ENCODE data around the gene PROX1.
"Not testable (repeated sequence)": the region's sequence is repeated elsewhere in the genome, so short reads cannot be mapped to it uniquely, and the experiment has no call there.

Gene PROX1

GRCh38 chr1:214074477-214074876 is 86.7 kb downstream of the PROX1 start:
- Histone ChIP-seq H3K9me3 (ENCODE audit: insufficient read depth, low read length) (no peaks in the 10 kb centered on the region), H3K27me3 (ENCODE audit: insufficient read depth, insufficient read length) (no peaks in the 10 kb centered on the region), H3K4me3 (ENCODE audit: insufficient read length, low read depth) (no peak overlapping the region), H3K9ac (ENCODE audit: insufficient read length, low read depth) (no peak overlapping the region), H3K36me3 (ENCODE audit: insufficient read depth, insufficient read length, low read length) (no peaks in the 10 kb centered on the region), H3K4me1 (ENCODE audit: insufficient read depth, insufficient read length) (peaks cover 2% of the 10 kb centered on the region)
- DNase-seq (ENCODE audit: low read depth, low spot score) = no peak
- no peak for TF ChIP-seq SUZ12 (IDR thresholded peaks at IDR 0.05; ENCODE audit: extremely low read depth, insufficient read depth, insufficient read length)
- TF ChIP-seq ZNF274 (IDR thresholded peaks at IDR 0.05; ENCODE audit: low read depth, low read length) = no peak
- TF ChIP-seq YY1 (IDR thresholded peaks at IDR 0.05; ENCODE audit: insufficient read depth, insufficient read length) = no peak

- Histone ChIP-seq H3K36me3 (ENCODE audit: insufficient read depth, insufficient read length, low read length) (no peaks in the 10 kb centered on the region), H3K9ac (ENCODE audit: insufficient read length, low read depth) (no peak overlapping the region), H3K27me3 (ENCODE audit: insufficient read depth, insufficient read length) (no peaks in the 10 kb centered on the region), H3K4me1 (ENCODE audit: insufficient read depth, insufficient read length) (peaks cover 2% of the 10 kb centered on the region), H3K4me3 (ENCODE audit: insufficient read length, low read depth) (no peak overlapping the region), H3K9me3 (ENCODE audit: insufficient read depth, low read length) (no peaks in the 10 kb centered on the region)
- DNase-seq (ENCODE audit: low read depth, low spot score) = no peak
- TF ChIP-seq ZNF274 (IDR thresholded peaks at IDR 0.05; ENCODE audit: low read depth, low read length) = no peak
- TF ChIP-seq SUZ12 (IDR thresholded peaks at IDR 0.05; ENCODE audit: extremely low read depth, insufficient read depth, insufficient read length) = no peak
- no peak for TF ChIP-seq YY1 (IDR thresholded peaks at IDR 0.05; ENCODE audit: insufficient read depth, insufficient read length)
Observed at GRCh38 chr1:214075305-214075998, 87.7 kb downstream of the PROX1 start.

DNA sequence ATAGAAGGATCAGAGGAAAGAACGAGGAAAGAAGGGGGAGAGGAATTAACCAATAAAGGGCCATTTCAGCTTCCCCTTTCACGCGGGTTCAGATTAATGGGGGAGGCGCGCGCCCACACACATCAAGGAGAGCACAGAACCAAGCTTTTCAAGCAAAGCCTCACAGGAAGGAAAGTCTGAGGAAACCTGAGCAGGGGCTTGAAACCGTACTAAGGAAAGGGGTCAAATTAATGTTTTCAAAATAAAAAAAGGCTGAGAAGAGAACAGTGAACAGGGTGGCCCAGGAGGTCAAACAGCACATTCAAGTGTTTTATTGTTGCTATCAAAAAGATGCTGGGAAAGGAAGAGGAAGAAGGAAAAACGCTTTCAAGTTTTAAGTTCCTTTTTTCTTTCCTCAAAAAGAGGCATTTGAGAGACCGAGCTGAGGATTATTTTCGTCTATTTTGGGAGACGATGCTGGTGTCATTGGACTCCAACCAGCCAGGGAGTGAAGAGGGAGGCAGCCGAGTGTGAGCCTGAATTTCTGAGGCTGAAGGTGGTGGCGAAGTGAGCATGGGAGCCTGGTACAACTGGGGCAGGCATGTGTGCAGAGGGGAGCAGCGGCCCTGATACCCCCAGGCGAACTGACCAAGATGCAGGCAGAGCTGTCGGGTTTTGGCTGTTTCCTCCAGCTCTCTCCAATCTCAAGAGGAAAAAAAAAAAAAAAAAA is 88.4 kb downstream of the PROX1 start:
- no peak for DNase-seq (ENCODE audit: low read depth, low spot score)
- H3K9me3 ChIP-seq (ENCODE audit: insufficient read depth, low read length) = no peaks in the 10 kb centered on the region
- no peak for TF ChIP-seq YY1 (IDR thresholded peaks at IDR 0.05; ENCODE audit: insufficient read depth, insufficient read length)
- TF ChIP-seq ZNF274 (IDR thresholded peaks at IDR 0.05; ENCODE audit: low read depth, low read length) = no peak
- TF ChIP-seq SUZ12 (IDR thresholded peaks at IDR 0.05; ENCODE audit: extremely low read depth, insufficient read depth, insufficient read length) = no peak
- H3K4me3 ChIP-seq (ENCODE audit: insufficient read length, low read depth) = no peak overlapping the region
- peaks cover 2% of the 10 kb centered on the region for H3K4me1 ChIP-seq (ENCODE audit: insufficient read depth, insufficient read length)
- H3K36me3 ChIP-seq (ENCODE audit: insufficient read depth, insufficient read length, low read length) = no peaks in the 10 kb centered on the region
- no peak overlapping the region for H3K9ac ChIP-seq (ENCODE audit: insufficient read length, low read depth)
- H3K27me3 ChIP-seq (ENCODE audit: insufficient read depth, insufficient read length) = no peaks in the 10 kb centered on the region

DNA sequence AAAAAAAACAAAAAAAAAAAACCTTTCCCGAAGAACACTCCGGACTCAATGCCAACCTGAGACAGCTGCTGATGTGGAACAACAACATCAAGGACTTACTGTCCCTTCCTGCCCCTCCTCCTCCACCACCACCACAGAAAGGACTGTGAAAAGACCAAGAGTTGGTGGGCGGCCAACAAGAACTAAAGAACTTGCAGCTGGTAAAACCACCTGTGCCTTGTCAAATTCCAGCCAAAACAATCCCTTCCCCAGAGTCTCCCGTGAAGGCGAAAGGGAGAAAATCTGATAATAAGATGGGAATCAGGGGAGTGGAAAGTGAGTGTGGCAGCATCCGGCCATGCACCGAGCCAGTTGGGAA is 88.9 kb downstream of the PROX1 start:
- Histone ChIP-seq H3K27me3 (ENCODE audit: insufficient read depth, insufficient read length) (no peaks in the 10 kb centered on the region), H3K4me3 (ENCODE audit: insufficient read length, low read depth) (no peak overlapping the region), H3K36me3 (ENCODE audit: insufficient read depth, insufficient read length, low read length) (no peaks in the 10 kb centered on the region), H3K4me1 (ENCODE audit: insufficient read depth, insufficient read length) (peaks cover 2% of the 10 kb centered on the region), H3K9ac (ENCODE audit: insufficient read length, low read depth) (no peak overlapping the region), H3K9me3 (ENCODE audit: insufficient read depth, low read length) (no peaks in the 10 kb centered on the region)
- no peak for DNase-seq (ENCODE audit: low read depth, low spot score)
- TF ChIP-seq SUZ12 (IDR thresholded peaks at IDR 0.05; ENCODE audit: extremely low read depth, insufficient read depth, insufficient read length) (no peak), YY1 (IDR thresholded peaks at IDR 0.05; ENCODE audit: insufficient read depth, insufficient read length) (no peak), ZNF274 (IDR thresholded peaks at IDR 0.05; ENCODE audit: low read depth, low read length) (no peak)

DNA sequence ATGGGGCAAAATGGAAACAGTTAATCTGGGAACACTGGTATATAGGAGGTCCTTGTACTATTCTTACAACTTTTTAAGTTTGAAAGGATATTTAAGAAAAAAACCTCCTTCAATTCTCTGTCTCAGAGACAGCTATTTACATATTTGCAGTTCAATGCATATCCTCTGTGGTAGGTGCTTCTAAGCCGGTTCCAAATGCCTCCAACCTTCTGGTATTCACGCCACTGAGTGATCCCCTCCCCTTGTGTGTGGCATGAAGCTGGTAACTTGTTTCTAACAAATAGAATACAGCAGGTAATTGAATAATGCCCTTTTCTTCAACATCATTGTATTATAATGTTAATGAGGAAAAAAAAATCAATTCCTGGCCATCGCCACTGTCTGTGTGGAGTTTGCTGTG is 91.2 kb downstream of the PROX1 start:
- no peaks in the 10 kb centered on the region for H3K27me3 ChIP-seq (ENCODE audit: insufficient read depth, insufficient read length)
- TF ChIP-seq SUZ12 (IDR thresholded peaks at IDR 0.05; ENCODE audit: extremely low read depth, insufficient read depth, insufficient read length) = no peak
- TF ChIP-seq ZNF274 (IDR thresholded peaks at IDR 0.05; ENCODE audit: low read depth, low read length) = no peak
- TF ChIP-seq YY1 (IDR thresholded peaks at IDR 0.05; ENCODE audit: insufficient read depth, insufficient read length) = no peak
- H3K9ac ChIP-seq (ENCODE audit: insufficient read length, low read depth) = no peak overlapping the region
- H3K9me3 ChIP-seq (ENCODE audit: insufficient read depth, low read length) = no peaks in the 10 kb centered on the region
- no peak overlapping the region for H3K4me3 ChIP-seq (ENCODE audit: insufficient read length, low read depth)
- peak; percentile 46 for DNase-seq (ENCODE audit: low read depth, low spot score)
- peaks cover 2% of the 10 kb centered on the region for H3K4me1 ChIP-seq (ENCODE audit: insufficient read depth, insufficient read length)
- H3K36me3 ChIP-seq (ENCODE audit: insufficient read depth, insufficient read length, low read length) = no peaks in the 10 kb centered on the region

DNA sequence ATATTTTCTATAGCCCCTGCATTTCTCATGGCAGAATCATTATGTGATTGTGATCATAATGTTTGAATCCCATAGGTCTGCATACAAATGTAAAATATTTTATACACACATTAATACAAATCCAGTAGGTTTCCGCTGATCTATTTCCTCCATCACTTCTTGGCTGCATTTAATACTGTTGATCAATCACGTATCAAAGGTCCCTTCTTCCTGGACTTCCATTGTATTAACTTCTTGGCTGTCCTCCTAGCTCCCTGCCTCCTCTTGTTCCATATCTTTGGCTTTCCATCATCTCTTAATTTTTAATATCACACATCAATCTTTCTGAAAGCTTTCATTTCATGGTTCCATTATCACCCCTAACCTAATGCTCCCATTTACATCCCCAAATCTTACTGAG is 97.6 kb downstream of the PROX1 start:
- no peaks in the 10 kb centered on the region for H3K9me3 ChIP-seq (ENCODE audit: insufficient read depth, low read length)
- H3K4me1 ChIP-seq (ENCODE audit: insufficient read depth, insufficient read length) = no peaks in the 10 kb centered on the region
- H3K9ac ChIP-seq (ENCODE audit: insufficient read length, low read depth) = no peak overlapping the region
- no peak for DNase-seq (ENCODE audit: low read depth, low spot score)
- TF ChIP-seq ZNF274 (IDR thresholded peaks at IDR 0.05; ENCODE audit: low read depth, low read length) (no peak), YY1 (IDR thresholded peaks at IDR 0.05; ENCODE audit: insufficient read depth, insufficient read length) (no peak), SUZ12 (IDR thresholded peaks at IDR 0.05; ENCODE audit: extremely low read depth, insufficient read depth, insufficient read length) (no peak)
- H3K4me3 ChIP-seq (ENCODE audit: insufficient read length, low read depth) = no peak overlapping the region
- H3K27me3 ChIP-seq (ENCODE audit: insufficient read depth, insufficient read length) = no peaks in the 10 kb centered on the region
- H3K36me3 ChIP-seq (ENCODE audit: insufficient read depth, insufficient read length, low read length) = no peaks in the 10 kb centered on the region

- Histone ChIP-seq H3K4me1 (ENCODE audit: insufficient read depth, insufficient read length) (no peaks in the 10 kb centered on the region), H3K9me3 (ENCODE audit: insufficient read depth, low read length) (no peaks in the 10 kb centered on the region), H3K27me3 (ENCODE audit: insufficient read depth, insufficient read length) (no peaks in the 10 kb centered on the region), H3K36me3 (ENCODE audit: insufficient read depth, insufficient read length, low read length) (no peaks in the 10 kb centered on the region), H3K4me3 (ENCODE audit: insufficient read length, low read depth) (no peak overlapping the region), H3K9ac (ENCODE audit: insufficient read length, low read depth) (no peak overlapping the region)
- DNase-seq (ENCODE audit: low read depth, low spot score) = no peak
- TF ChIP-seq SUZ12 (IDR thresholded peaks at IDR 0.05; ENCODE audit: extremely low read depth, insufficient read depth, insufficient read length) = no peak
- TF ChIP-seq YY1 (IDR thresholded peaks at IDR 0.05; ENCODE audit: insufficient read depth, insufficient read length) = no peak
- no peak for TF ChIP-seq ZNF274 (IDR thresholded peaks at IDR 0.05; ENCODE audit: low read depth, low read length)
Observed at GRCh38 chr1:214086945-214087344, 99.2 kb downstream of the PROX1 start.

DNA sequence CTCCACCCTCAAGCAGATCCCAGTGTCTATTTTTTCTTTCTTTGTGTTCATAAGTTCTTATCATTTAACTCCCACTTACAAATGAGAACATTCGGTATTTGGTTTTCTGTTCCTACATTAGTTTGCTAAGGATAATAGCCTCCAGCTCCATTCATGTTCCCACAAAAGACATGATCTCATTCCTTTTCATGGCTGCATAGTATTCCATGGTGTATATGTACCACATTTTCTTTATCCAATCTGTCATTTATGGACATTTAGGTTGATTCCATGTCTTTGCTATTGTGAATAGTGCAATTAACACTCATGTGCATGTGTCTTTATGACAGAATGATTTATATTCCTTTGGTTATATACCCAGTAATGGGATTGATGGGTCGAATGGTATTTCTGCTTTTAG is 101.2 kb downstream of the PROX1 start:
- not testable (repeated sequence) for H3K9me3 ChIP-seq (ENCODE audit: insufficient read depth, low read length); H3K27me3 ChIP-seq (ENCODE audit: insufficient read depth, insufficient read length); H3K36me3 ChIP-seq (ENCODE audit: insufficient read depth, insufficient read length, low read length); H3K9ac ChIP-seq (ENCODE audit: insufficient read length, low read depth); H3K4me3 ChIP-seq (ENCODE audit: insufficient read length, low read depth); H3K4me1 ChIP-seq (ENCODE audit: insufficient read depth, insufficient read length); DNase-seq (ENCODE audit: low read depth, low spot score)
